Type B pancreatic cell (in vitro differentiated cells): Measurements from ENCODE around the gene ATP5F1B. TPM values are rescaled to one million over a fixed set of nuclear protein-coding genes. Genes with fewer than 3 reads are reported as not detected.

Experiments
- DNase-seq: peaks from one replicate; pipeline ENCODE4 v3.0.0; 2021; ENCODE audit warnings: mixed read lengths; ENCODE audit not compliant: unreplicated experiment; ENCODE audit errors: extremely low spot score
- H3K27ac Mint-ChIP-seq: 2 replicates; pipeline ENCODE4 v1.8.0; 2021; ENCODE audit warnings: mild to moderate bottlenecking, mixed read lengths
- H3K27me3 Mint-ChIP-seq: 2 replicates; pipeline ENCODE4 v1.8.0; 2021; ENCODE audit warnings: mixed read lengths
- H3K36me3 Mint-ChIP-seq: 2 replicates; pipeline ENCODE4 v1.8.0; 2021; ENCODE audit warnings: mixed read lengths
- H3K4me1 Mint-ChIP-seq: one replicate; pipeline ENCODE4 v1.8.0; 2021; ENCODE audit warnings: mixed read lengths; ENCODE audit not compliant: unreplicated experiment
- H3K4me3 Mint-ChIP-seq: 2 replicates; pipeline ENCODE4 v1.8.0; 2021; ENCODE audit warnings: mild to moderate bottlenecking, mixed read lengths
- H3K9me3 Mint-ChIP-seq: 2 replicates; pipeline ENCODE4 v1.8.0; 2021; ENCODE audit warnings: mixed read lengths
- total RNA-seq: library from RNA; stranded (reverse); gene quantifications from 2 replicates; pipeline ENCODE4 v1.2.1, GENCODE V29; 2021; ENCODE audit warnings: low replicate concordance
- TF ChIP-seq, protein P1 (sequence below): fragments of 200-600 bp; sonication (generic); conservative IDR thresholded peaks from 2 replicates; pipeline ENCODE4 v1.5.0; 2021; ENCODE audit warnings: antibody characterized with exemption, mild to moderate bottlenecking

The ATP5F1B gene
- total RNA-seq, 1 donor from 2014 or later: 692 TPM

GRCh38 chr12:56593909-56594621 is 51.7 kb downstream of the ATP5F1B start:
- H3K4me1 Mint-ChIP-seq: peaks cover 7% of the 10 kb centered on the region
- TF ChIP-seq, protein P1, sequence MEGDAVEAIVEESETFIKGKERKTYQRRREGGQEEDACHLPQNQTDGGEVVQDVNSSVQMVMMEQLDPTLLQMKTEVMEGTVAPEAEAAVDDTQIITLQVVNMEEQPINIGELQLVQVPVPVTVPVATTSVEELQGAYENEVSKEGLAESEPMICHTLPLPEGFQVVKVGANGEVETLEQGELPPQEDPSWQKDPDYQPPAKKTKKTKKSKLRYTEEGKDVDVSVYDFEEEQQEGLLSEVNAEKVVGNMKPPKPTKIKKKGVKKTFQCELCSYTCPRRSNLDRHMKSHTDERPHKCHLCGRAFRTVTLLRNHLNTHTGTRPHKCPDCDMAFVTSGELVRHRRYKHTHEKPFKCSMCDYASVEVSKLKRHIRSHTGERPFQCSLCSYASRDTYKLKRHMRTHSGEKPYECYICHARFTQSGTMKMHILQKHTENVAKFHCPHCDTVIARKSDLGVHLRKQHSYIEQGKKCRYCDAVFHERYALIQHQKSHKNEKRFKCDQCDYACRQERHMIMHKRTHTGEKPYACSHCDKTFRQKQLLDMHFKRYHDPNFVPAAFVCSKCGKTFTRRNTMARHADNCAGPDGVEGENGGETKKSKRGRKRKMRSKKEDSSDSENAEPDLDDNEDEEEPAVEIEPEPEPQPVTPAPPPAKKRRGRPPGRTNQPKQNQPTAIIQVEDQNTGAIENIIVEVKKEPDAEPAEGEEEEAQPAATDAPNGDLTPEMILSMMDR: peak; percentile 85
- peak overlapping the region; percentile 87 for H3K27ac Mint-ChIP-seq
- H3K27me3 Mint-ChIP-seq: no peaks in the 10 kb centered on the region
- DNase-seq: no peak
- no peaks in the 10 kb centered on the region for H3K9me3 Mint-ChIP-seq
- no peak overlapping the region for H3K4me3 Mint-ChIP-seq
- peaks cover 20% of the 10 kb centered on the region for H3K36me3 Mint-ChIP-seq

GRCh38 chr12:56591961-56592360 is 53.8 kb downstream of the ATP5F1B start:
- Mint-ChIP-seq H3K27me3 (no peaks in the 10 kb centered on the region), H3K4me1 (peaks cover 7% of the 10 kb centered on the region), H3K4me3 (no peak overlapping the region), H3K27ac (peak overlapping the region; percentile 48), H3K36me3 (peaks cover 16% of the 10 kb centered on the region), H3K9me3 (no peaks in the 10 kb centered on the region)
- DNase-seq: no peak
- TF ChIP-seq, protein P1: no peak

GRCh38 chr12:56591126-56591525 is 54.7 kb downstream of the ATP5F1B start:
- Mint-ChIP-seq H3K9me3 (no peaks in the 10 kb centered on the region), H3K36me3 (peaks cover 15% of the 10 kb centered on the region), H3K27me3 (no peaks in the 10 kb centered on the region), H3K4me1 (peaks cover 7% of the 10 kb centered on the region), H3K27ac (peak overlapping the region; percentile 52), H3K4me3 (no peak overlapping the region)
- no peak for DNase-seq
- TF ChIP-seq, protein P1: no peak

- no peaks in the 10 kb centered on the region for H3K9me3 Mint-ChIP-seq
- no peak overlapping the region for H3K27ac Mint-ChIP-seq
- TF ChIP-seq, protein P1: peak; percentile 57
- no peak overlapping the region for H3K4me3 Mint-ChIP-seq
- peaks cover 15% of the 10 kb centered on the region for H3K36me3 Mint-ChIP-seq
- no peak for DNase-seq
- H3K27me3 Mint-ChIP-seq: no peaks in the 10 kb centered on the region
- H3K4me1 Mint-ChIP-seq: peaks cover 7% of the 10 kb centered on the region
Measured at GRCh38 chr12:56590237-56590830, 55.5 kb downstream of the ATP5F1B start.

DNA sequence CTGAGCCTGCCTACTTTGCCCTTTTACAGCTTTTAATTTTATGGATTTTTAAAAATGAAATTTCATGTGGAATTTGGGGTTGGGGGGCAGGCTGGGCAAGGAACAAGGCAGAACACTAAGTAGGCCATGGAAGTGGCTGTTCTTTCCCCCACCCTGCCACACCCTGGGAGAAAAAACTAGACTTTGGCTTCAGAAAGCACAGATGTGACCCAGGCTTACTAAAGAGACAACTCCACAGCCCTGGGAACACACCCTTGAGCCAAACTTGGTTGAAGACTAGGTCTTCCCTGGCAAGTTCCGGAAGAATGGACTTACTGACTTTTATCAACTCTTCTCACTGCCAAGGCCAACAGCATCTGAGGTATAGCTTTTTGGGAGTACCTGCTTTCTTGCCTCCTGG is 56.0 kb downstream of the ATP5F1B start:
- Mint-ChIP-seq H3K4me1 (peaks cover 7% of the 10 kb centered on the region), H3K36me3 (peaks cover 15% of the 10 kb centered on the region), H3K27ac (no peak overlapping the region)

More for the DNA sequence above, 56.0 kb downstream of the ATP5F1B start:
- no peak overlapping the region for H3K4me3 Mint-ChIP-seq
- TF ChIP-seq, protein P1: no peak
- no peaks in the 10 kb centered on the region for H3K27me3 Mint-ChIP-seq
- DNase-seq: no peak
- no peaks in the 10 kb centered on the region for H3K9me3 Mint-ChIP-seq

Other genes starting within 250 kb of the ATP5F1B start
- 23.0 and 57.4 TPM in 2 replicates for gene TIMELESS, start 196.6 kb downstream of the ATP5F1B start, total RNA-seq
- gene MIP, start 191.3 kb downstream of the ATP5F1B start, total RNA-seq: not detected in 2 replicates
- gene SPRYD4, start 177.4 kb downstream of the ATP5F1B start, total RNA-seq: 3.7 and 4.8 TPM in 2 replicates
- gene GLS2, start 157.8 kb downstream of the ATP5F1B start, total RNA-seq: 6.7 and 7.0 TPM in 2 replicates
- 42.7 and 45.9 TPM in 2 replicates for gene RBMS2, start 124.2 kb downstream of the ATP5F1B start, total RNA-seq
- 108 and 112 TPM in 2 replicates for gene BAZ2A, start 15.7 kb downstream of the ATP5F1B start, total RNA-seq
- 219 and 222 TPM in 2 replicates for gene PTGES3, start 42.3 kb upstream of the ATP5F1B start, total RNA-seq
- gene NACA, start 79.3 kb upstream of the ATP5F1B start, total RNA-seq: 988 and 997 TPM in 2 replicates
- gene PRIM1, start 106.3 kb upstream of the ATP5F1B start, total RNA-seq: 13.1 and 27.0 TPM in 2 replicates
- gene HSD17B6, start 117.3 kb upstream of the ATP5F1B start, total RNA-seq: 0.79 and 1.9 TPM in 2 replicates